Keratinocyte (primary cell): ENCODE measurements around the gene CIB4. TPM values are rescaled to one million over a fixed set of nuclear protein-coding genes. Genes with fewer than 3 reads are reported as not detected.

Source experiments
- DNase-seq: peaks from one replicate; pipeline ENCODE4 v3.0.0-alpha.2; 2011; ENCODE audit warnings: low read depth, missing footprints, low spot score
- FAIRE-seq: peaks from 2 replicates; lab custom pipeline; 2011; peaks lifted over from hg19 to GRCh38; lab: Jason Lieb, UNC
- H2AFZ ChIP-seq: 2 replicates; pipeline ENCODE4 v1.6.0; 2012; ENCODE audit warnings: low read length, control low read depth, inconsistent platforms; ENCODE audit not compliant: control insufficient read depth
- H3K27ac ChIP-seq: 2 replicates; pipeline ENCODE4 v1.5.1; 2011; ENCODE audit warnings: low read length; ENCODE audit not compliant: control insufficient read depth, insufficient read depth
- H3K27me3 ChIP-seq: 3 replicates; pipeline ENCODE4 v1.6.0; 2011; ENCODE audit warnings: low read length; ENCODE audit not compliant: control insufficient read depth, insufficient read depth; ENCODE audit errors: extremely low read depth
- H3K36me3 ChIP-seq, 2 experiments: 2 replicates in 1 of 2; 3 replicates in 1 of 2; pipeline ENCODE4 v1.5.1; 2011; ENCODE audit warnings: low read length in 2 of 2, mild to moderate bottlenecking in 1 of 2; ENCODE audit not compliant: control insufficient read depth in 2 of 2, insufficient read depth in 2 of 2; ENCODE audit errors: extremely low read depth in 1 of 2
- H3K4me1 ChIP-seq: 3 replicates; pipeline ENCODE4 v1.5.1; 2011; ENCODE audit warnings: low read length; ENCODE audit not compliant: control insufficient read depth, insufficient read depth; ENCODE audit errors: extremely low read depth
- H3K4me2 ChIP-seq: 3 replicates; pipeline ENCODE4 v1.6.0; 2011; ENCODE audit warnings: low read depth, low read length; ENCODE audit not compliant: control insufficient read depth, insufficient read depth; ENCODE audit errors: extremely low read depth
- H3K4me3 ChIP-seq, 3 experiments: fragments of 200-600 bp in 1 of 3; sonication (generic) in 1 of 3; 2 replicates in 2 of 3; 3 replicates in 1 of 3; pipeline ENCODE4 v1.5.1; 2011 to 2016; ENCODE audit warnings: low read length in 3 of 3, mild to moderate bottlenecking in 3 of 3, control low read depth in 2 of 3, inconsistent platforms in 1 of 3, low read depth in 1 of 3, mixed read lengths in 1 of 3, mixed run types in 1 of 3, moderate library complexity in 1 of 3; ENCODE audit not compliant: control insufficient read depth in 2 of 3, insufficient read depth in 2 of 3; ENCODE audit errors: extremely low read depth in 1 of 3
- H3K79me2 ChIP-seq: 2 replicates; pipeline ENCODE4 v1.6.0; 2012; ENCODE audit warnings: low read length; ENCODE audit not compliant: control insufficient read depth, insufficient read depth
- H3K9ac ChIP-seq: 3 replicates; pipeline ENCODE4 v1.6.0; 2011; ENCODE audit warnings: low read length; ENCODE audit not compliant: control insufficient read depth, insufficient read depth; ENCODE audit errors: extremely low read depth
- H3K9me1 ChIP-seq: 3 replicates; pipeline ENCODE4 v1.6.0; 2011; ENCODE audit warnings: low read length; ENCODE audit not compliant: control insufficient read depth, insufficient read depth; ENCODE audit errors: extremely low read depth
- H3K9me3 ChIP-seq: 2 replicates; pipeline ENCODE4 v1.5.1; 2012; ENCODE audit warnings: low read depth, low read length; ENCODE audit not compliant: control insufficient read depth
- H4K20me1 ChIP-seq: 3 replicates; pipeline ENCODE4 v1.6.0; 2011; ENCODE audit warnings: low read length; ENCODE audit not compliant: control insufficient read depth, insufficient read depth; ENCODE audit errors: extremely low read depth
- EZH2 ChIP-seq: IDR thresholded peaks from one replicate; pipeline ENCODE4 v1.6.1; 2012; ENCODE audit warnings: inconsistent platforms, mild to moderate bottlenecking, low read length, moderate library complexity
- dilution Hi-C: fragments of 300-500 bp; cut with MboI; formaldehyde crosslinking; loops from one replicate; pipeline ENCODE4 v1.7.0; 2020; ENCODE audit warnings: low sequenced_read_pairs; ENCODE audit not compliant: extremely low pct_ligation_motif_present
- polyA plus RNA-seq, 5 experiments: library from polyadenylated mRNA; depleted of rRNA in 3 of 5; stranded (reverse) in 3 of 5; stranded (forward) in 1 of 5; unstranded in 1 of 5; fragments of >200 nt; gene quantifications; 1 replicate in 1 of 5; 2 replicates in 3 of 5; 3 replicates in 1 of 5; pipeline versions ENCODE4 v1.2.1 to v1.2.3, GENCODE V29; 2011 to 2012; ENCODE audit warnings: missing spikeins in 2 of 5, low read depth in 1 of 5, low replicate concordance in 1 of 5
- TF ChIP-seq, protein P1 (sequence below), 3 experiments: IDR thresholded peaks in 1 of 3; conservative IDR thresholded peaks in 1 of 3; optimal IDR thresholded peaks in 1 of 3; 2 replicates in 2 of 3; 3 replicates in 1 of 3; pipeline versions ENCODE3 to v1.5.1; 2011; ENCODE audit warnings: low read length in 3 of 3, mild to moderate bottlenecking in 3 of 3, moderate library complexity in 2 of 3, control low read depth in 1 of 3, inconsistent platforms in 1 of 3; ENCODE audit not compliant: insufficient read depth in 2 of 3; ENCODE audit errors: extremely low read depth in 1 of 3

Gene CIB4
- polyA plus RNA-seq, 1 donor (not counting 4 experiments of a cell fraction or from before 2014, with no cell fraction given): not detected

DNA sequence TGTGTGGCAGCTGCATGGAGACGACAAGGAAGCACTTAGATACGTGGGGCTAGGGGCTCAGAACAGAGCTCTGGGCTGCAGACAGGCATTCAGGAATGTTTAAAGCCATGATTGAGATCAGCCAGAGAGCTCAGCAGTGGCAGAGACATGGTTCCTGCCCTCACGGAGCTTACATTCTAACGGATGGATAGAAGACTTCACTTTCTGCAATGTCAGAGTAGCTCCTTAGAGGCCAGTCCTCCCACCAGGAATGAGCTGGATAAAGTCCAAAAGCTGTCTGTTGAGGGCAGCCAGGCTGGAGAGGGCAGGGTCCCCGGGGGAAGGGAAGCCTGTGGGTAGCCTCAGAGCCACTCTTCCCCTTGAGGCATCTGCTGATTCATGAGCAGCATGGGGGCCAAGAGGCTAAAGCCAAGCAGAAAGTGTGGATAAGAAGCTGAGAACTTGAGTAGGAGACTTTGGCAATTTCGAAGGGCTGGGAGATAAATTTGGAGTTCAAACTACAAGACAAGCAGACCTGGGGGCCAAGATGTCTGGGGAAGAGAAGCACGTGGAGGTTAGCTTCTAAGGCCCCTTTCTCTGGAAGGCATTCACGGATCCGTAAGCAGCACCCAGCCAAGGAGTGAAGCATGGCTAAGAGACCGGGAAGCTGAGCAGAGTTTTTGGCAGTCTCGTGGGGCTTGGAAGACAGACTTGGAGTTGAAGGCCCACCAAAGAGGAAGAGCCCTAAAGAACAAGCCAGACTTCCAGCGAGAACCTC, 9.7 kb upstream of the CIB4 start:
- TF ChIP-seq, protein P1, sequence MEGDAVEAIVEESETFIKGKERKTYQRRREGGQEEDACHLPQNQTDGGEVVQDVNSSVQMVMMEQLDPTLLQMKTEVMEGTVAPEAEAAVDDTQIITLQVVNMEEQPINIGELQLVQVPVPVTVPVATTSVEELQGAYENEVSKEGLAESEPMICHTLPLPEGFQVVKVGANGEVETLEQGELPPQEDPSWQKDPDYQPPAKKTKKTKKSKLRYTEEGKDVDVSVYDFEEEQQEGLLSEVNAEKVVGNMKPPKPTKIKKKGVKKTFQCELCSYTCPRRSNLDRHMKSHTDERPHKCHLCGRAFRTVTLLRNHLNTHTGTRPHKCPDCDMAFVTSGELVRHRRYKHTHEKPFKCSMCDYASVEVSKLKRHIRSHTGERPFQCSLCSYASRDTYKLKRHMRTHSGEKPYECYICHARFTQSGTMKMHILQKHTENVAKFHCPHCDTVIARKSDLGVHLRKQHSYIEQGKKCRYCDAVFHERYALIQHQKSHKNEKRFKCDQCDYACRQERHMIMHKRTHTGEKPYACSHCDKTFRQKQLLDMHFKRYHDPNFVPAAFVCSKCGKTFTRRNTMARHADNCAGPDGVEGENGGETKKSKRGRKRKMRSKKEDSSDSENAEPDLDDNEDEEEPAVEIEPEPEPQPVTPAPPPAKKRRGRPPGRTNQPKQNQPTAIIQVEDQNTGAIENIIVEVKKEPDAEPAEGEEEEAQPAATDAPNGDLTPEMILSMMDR (optimal IDR thresholded peaks at IDR 0.05 in 1 of 3, IDR thresholded peaks at IDR 0.05 in 1 of 3, conservative IDR thresholded peaks at IDR 0.05 in 1 of 3; ENCODE audit: extremely low read depth in 1 of 3, insufficient read depth in 2 of 3, low read length in 3 of 3): no peak
- TF ChIP-seq EZH2: no peak
- peaks cover 28% of the 10 kb centered on the region for H3K27me3 ChIP-seq
- H3K9me1 ChIP-seq: no peaks in the 10 kb centered on the region
- DNase-seq: no peak
- no peaks in the 10 kb centered on the region for H3K9me3 ChIP-seq
- no peak overlapping the region for H3K4me3 ChIP-seq
- no peak overlapping the region for H3K4me2 ChIP-seq
- H2AFZ ChIP-seq: no peak overlapping the region
- H3K79me2 ChIP-seq: no peaks in the 10 kb centered on the region
- no peak for FAIRE-seq
- dilution Hi-C loops: no loop called here
- no peaks in the 10 kb centered on the region for H4K20me1 ChIP-seq
- H3K36me3 ChIP-seq: no peaks in the 10 kb centered on the region
- no peaks in the 10 kb centered on the region for H3K4me1 ChIP-seq
- no peak overlapping the region for H3K9ac ChIP-seq
- H3K27ac ChIP-seq: no peak overlapping the region

DNA sequence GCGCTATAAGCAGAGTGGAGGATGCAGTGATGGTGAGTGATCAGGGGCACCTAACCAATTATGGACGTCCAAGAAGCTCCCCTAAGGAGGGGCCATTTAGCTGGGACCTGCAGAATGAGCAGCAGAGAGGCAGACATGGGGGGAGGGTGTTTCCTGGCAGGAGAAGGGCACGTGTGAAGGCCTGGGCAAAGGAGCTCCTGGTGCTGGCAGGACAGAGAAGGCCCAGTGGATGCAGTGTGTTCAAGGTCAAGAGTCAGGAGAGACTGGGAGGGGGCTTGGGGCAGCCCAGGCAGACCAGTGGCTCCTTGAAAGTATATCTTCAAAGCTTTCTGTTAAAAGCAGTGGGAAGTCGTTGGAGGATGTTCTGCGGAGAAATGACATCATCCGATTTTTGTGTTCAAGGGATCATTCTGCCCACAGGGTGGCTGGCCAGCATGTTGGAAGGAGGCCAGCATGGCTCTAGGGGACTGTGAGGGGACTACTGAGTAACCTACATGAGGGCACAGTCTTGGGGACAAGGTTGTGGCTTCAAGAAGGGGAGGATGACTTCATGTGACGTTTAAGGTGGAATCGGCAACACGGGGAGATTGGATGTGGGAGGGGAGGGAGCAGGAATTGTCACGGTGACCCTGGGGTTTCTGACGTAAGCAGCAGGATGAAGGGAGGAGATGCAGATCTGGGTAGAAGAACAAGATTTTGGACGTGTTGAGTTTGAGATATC, 9.0 kb upstream of the CIB4 start:
- no peak overlapping the region for H2AFZ ChIP-seq
- TF ChIP-seq EZH2: no peak
- TF ChIP-seq, protein P1 (optimal IDR thresholded peaks at IDR 0.05 in 1 of 3, IDR thresholded peaks at IDR 0.05 in 1 of 3, conservative IDR thresholded peaks at IDR 0.05 in 1 of 3; ENCODE audit: extremely low read depth in 1 of 3, insufficient read depth in 2 of 3, low read length in 3 of 3): no peak
- FAIRE-seq: no peak

More for the DNA sequence above, 9.0 kb upstream of the CIB4 start:
- Histone ChIP-seq H3K4me1 (no peaks in the 10 kb centered on the region), H3K79me2 (no peaks in the 10 kb centered on the region), H3K36me3 (no peaks in the 10 kb centered on the region), H3K9me1 (no peaks in the 10 kb centered on the region), H3K9me3 (no peaks in the 10 kb centered on the region), H4K20me1 (no peaks in the 10 kb centered on the region), H3K4me3 (no peak overlapping the region), H3K27me3 (peaks cover 28% of the 10 kb centered on the region), H3K4me2 (no peak overlapping the region), H3K9ac (no peak overlapping the region), H3K27ac (no peak overlapping the region)
- dilution Hi-C loops: no loop called here
- no peak for DNase-seq
